Epithelial cell of prostate (primary cell): ENCODE results near the gene SIRPG.
A peak's percentile ranks its signal among the peaks of the same experiment; 100 is the strongest.
"Not testable (repeated sequence)": the region's sequence is repeated elsewhere in the genome, so short reads cannot be mapped to it uniquely, and the experiment has no call there.

ENCODE experiments used
- DNase-seq: peaks from one replicate; pipeline ENCODE4 v3.0.0-alpha.2; 2011; ENCODE audit warnings: low read depth, low spot score
- H3K27ac ChIP-seq: fragments of 450-650 bp; 2 replicates; pipeline ENCODE4 v1.5.1; 2017; ENCODE audit warnings: mild to moderate bottlenecking

SIRPG gene

DNA sequence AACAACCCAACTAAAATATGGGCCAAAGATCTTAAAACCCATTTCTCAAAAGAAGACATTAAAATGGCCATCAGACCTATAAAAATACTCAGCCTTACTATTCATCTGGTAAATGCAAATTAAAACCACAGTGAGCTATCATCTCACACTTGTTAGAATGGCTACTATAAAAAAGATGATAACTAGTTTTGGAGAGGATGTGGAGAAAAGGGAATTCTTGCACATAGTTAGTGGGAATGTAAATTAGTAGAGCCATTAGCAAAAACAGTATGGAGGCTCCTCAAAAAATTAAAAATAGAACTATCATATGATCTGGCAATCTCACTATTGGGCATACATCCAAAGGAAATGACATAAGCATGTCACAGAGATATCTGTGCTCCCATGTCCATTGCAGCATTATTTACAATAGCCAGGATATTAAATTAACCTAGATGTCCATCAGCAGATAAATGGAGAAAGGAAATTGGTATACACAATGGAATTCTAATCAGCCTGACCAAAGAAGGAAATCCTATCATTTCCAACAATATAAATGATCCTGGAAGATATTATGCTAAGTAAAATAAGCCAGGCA, 40.6 kb downstream of the SIRPG start:
- no peak overlapping the region for H3K27ac ChIP-seq
- DNase-seq: no peak

DNA sequence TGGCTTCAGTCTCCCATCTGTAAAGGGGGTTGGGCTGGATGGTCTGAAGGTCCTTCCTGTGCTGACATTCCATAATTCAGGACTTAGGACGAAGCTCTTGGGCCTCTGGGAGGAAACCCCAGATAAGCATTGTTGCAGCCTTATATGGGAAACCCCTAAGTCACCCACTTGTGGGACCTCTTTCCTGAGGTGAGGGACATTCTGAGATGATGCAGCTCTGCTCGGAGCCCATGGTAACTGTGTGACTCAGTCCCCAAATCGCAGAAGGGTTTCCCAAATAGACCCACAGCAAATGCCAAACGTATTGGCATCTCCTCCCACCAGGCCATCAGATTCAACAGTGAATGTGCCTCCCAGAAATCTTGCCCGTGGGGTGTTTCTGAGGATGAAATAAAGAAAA, 47.2 kb downstream of the SIRPG start:
- H3K27ac ChIP-seq, DNase-seq: not testable (repeated sequence)

DNA sequence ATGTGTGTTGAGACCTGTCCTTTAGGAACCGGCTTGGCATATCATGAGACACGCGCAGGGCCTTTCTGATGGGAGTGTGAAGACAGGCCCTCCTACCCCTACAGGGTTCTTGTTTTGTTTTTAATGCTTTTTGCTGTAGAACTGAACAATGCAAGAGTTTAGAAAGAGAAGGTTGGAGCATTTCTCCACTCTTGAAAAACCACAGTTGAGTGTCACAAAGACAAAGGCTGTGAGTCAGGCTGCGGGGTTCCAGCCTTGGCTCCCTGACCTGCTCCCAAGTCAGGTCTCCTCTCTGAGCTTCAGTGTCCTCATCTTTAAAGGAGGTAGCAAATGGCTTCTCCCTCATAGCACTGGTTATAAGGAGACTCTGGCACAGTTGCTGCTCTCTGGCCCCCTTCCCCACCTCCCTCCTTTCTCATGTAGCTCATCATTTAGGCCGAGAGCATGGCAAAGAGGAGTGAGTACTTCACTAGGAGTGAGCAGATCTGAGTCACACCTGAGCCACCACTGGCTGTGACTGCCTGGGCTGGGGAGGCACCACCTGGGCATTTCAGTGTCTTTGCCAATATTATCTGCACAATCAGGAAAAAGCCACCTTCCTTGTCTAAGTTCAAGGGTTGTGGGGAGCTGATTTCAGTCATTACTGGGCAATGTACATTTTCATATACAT, 48.8 kb downstream of the SIRPG start:
- not testable (repeated sequence) for DNase-seq, H3K27ac ChIP-seq

DNA sequence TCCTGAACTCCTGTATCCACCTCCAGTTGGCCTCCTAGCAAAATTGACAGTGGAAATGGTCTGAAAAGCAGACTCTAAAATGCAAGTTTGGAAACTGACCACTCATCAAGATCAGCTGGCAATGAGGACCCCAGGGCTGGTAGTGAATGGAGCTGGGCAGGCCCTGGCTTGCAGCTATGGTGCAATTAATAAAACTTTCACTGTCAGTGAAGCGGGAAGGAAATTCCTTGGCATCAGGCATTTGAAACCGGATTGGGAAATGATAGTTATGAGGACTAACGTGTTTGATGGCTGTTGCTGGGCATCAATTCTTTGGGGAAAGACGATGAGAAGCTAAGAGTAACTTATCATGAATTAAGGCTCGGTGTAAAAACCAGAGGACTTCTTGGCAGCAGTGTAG, 56.8 kb downstream of the SIRPG start:
- no peak overlapping the region for H3K27ac ChIP-seq
- no peak for DNase-seq

DNA sequence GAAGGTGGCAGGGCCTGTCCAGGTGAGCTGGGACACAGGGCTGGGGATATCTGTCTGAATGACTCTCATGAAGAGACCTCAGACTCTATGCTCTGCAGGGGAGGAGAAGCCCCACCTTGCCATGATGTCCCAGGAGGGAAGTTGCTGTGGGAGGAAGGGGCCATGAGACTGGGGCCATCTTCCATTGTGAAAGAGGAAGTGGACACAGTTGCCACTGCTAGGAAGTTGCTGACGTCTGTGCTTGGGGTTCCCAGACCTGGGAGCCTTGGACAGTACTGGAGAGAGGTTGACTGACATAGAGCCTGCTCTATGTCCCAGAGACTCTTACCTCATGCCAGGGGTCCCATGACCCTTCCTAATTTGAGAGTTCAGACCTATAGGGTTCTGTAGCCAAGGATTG, 62.2 kb downstream of the SIRPG start:
- no peak overlapping the region for H3K27ac ChIP-seq
- DNase-seq: no peak

DNA sequence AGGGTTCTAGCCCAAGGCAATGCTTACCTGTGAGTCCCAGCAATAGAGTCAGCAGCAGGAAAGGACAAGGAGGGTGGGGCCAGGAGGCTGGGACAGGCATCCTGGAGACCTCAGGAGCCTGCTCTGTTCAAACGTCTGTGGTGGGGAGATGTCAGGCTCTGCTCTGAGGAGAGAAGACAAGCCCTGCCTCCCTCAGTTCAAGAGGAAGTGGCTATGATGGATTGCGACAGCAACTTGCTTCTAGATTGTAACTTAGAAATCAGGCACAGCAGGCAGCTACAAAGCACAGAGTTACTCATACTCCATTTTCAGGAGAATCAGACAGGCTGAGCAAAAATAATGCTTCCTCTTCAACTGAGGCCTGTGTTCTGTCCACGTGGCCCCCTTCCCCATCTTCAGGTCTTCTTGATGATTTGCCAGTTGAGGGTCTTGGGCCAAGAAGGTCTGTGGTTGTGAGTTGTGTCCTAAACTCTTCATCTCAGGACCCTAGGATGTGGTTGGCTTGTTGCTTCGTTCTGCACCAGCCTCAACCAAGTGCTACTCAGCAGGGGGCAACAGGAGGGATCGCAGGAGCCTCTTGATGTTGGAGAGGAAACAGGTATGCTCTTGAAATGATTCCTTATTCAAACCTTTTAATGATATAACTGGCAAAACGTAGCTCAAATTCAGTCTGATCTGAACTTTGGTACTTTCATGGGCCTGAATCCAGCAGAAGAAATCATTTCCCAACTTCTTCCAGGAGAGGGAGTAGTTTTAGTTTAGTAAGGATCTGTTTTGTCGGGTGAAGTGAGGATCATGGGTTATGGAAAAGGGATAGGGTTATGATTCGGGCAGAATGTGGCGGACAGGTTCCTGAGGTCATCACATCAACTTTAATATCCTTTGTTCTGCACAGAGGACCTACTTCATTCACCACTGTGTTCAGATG, 68.8 kb downstream of the SIRPG start:
- H3K27ac ChIP-seq: peak overlapping the region; percentile 81
- DNase-seq: no peak

DNA sequence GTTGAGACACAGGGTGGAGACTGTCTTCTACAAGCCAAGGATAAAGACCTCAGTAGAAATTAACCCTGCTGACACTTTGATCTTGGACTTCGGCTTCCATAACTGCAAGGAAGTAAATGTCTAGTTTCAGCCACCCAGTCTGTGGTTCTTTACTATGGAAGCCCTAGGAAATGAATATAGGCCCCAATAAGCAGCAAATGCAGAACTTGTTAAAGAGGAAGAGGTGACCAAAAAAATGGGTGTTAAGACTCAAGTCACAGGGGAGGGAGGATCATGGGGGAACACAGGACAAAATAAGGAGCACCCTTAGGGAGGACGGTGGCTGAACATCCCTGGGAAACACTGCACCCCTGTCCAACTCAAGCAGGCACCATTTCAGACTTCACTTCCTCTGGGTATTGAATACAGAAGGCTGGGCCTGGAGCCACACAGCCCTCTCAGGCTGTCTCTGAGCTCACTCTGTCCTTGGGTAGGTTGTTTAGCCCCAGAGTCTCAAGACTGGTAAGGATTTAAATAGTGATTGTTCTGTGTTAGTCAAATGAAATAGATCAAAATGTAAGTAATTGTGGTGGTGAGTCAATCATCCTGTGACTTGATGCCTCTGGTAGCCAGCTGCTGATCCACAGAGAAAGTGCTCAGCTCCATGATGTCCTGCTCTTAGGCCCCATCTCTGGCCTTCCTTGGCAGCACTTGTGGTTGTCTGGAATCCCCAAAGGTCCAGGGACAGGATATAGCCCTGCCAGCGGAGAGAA, 69.6 kb downstream of the SIRPG start:
- peak overlapping the region; percentile 81 for H3K27ac ChIP-seq
- DNase-seq: no peak

DNA sequence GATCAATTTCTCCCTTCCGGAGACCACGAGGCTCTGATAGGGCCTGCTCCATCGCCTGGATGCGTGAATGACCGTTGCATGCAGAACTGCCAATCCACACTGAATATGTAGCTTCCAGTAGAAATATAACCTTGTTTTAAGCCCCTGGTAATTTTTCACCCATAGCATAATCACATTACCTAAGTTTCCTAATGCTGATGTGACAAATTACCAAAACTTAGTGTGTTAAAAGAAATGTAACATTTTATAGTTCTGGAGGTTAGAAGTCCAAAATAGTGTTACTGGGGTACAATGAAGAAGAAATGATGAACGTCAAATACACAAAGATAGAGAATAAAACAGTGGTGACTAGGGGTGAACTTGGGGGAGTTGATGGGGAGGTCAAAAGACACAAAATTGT, 78.1 kb downstream of the SIRPG start:
- H3K27ac ChIP-seq: no peak overlapping the region
- DNase-seq: no peak
